HEK293 (cell line): ENCODE data around the gene TMEM183A.

ENCODE experiments used
- CTCF ChIA-PET: fragments of 350-600 bp; formaldehyde crosslinking; extraction: SDS; loops from one replicate; lab custom pipeline; 2021; ENCODE audit warnings: antibody characterized with exemption; lab: Yijun Ruan, JAX
- POLR2A ChIA-PET: fragments of 300-600 bp; formaldehyde crosslinking; extraction: SDS; loops from one replicate; lab custom pipeline; 2020; ENCODE audit warnings: antibody characterized with exemption, inconsistent platforms; lab: Yijun Ruan, JAX
- H3K27ac ChIP-seq: fragments of 200-500 bp; sonication (Bioruptor generic); 2 replicates; pipeline ENCODE4 v1.5.1; 2014; ENCODE audit warnings: low read depth, low read length, control low read depth, inconsistent platforms; ENCODE audit errors: extremely low read depth
- H3K36me3 ChIP-seq, 2 experiments: fragments of 200-500 bp in 1 of 2; sonication (Bioruptor generic) in 1 of 2; 1 replicate in 1 of 2; 2 replicates in 1 of 2; pipeline ENCODE4 v1.5.1; 2014 to 2017; ENCODE audit warnings: inconsistent platforms in 2 of 2, low read length in 2 of 2; ENCODE audit not compliant: control insufficient read depth in 2 of 2, insufficient read depth in 1 of 2
- H3K4me1 ChIP-seq: fragments of 200-500 bp; sonication (Bioruptor generic); 2 replicates; pipeline ENCODE4 v1.5.1; 2014; ENCODE audit warnings: mild to moderate bottlenecking, low read length, inconsistent platforms; ENCODE audit not compliant: control insufficient read depth, insufficient read depth
- H3K4me3 ChIP-seq: 2 replicates; pipeline ENCODE4 v1.5.1; 2011; ENCODE audit warnings: low read depth, mild to moderate bottlenecking, control low read depth, low read length, moderate library complexity
- H3K9me3 ChIP-seq: fragments of 200-500 bp; sonication (Bioruptor generic); 2 replicates; pipeline ENCODE4 v1.5.1; 2014; ENCODE audit warnings: low read depth, low read length, inconsistent platforms; ENCODE audit not compliant: control insufficient read depth, insufficient read depth
- CTCF ChIP-seq: fragments of 450-650 bp; formaldehyde crosslinking; IDR thresholded peaks from 2 replicates; pipeline ENCODE4 v1.5.1; 2016; ENCODE audit warnings: missing biosample characterization, missing genetic modification characterization
- GLIS1 ChIP-seq: fragments of 450-650 bp; formaldehyde crosslinking; IDR thresholded peaks from 2 replicates; pipeline ENCODE4 v1.5.1; 2016; ENCODE audit warnings: missing biosample characterization, missing genetic modification characterization
- HOXA7 ChIP-seq: sonication (generic); formaldehyde crosslinking; IDR thresholded peaks from 2 replicates; pipeline ENCODE4 v1.8.1; 2022; ENCODE audit warnings: missing genetic modification reagents, borderline replicate concordance
- KLF7 ChIP-seq: fragments of 450-650 bp; formaldehyde crosslinking; IDR thresholded peaks from 2 replicates; pipeline ENCODE4 v1.5.1; 2016; ENCODE audit warnings: missing biosample characterization, missing genetic modification characterization, borderline replicate concordance
- MYNN ChIP-seq: fragments of 450-650 bp; formaldehyde crosslinking; IDR thresholded peaks from 2 replicates; pipeline ENCODE4 v1.5.1; 2016; ENCODE audit warnings: missing biosample characterization, missing genetic modification characterization, borderline replicate concordance
- PRDM1 ChIP-seq: fragments of 450-650 bp; formaldehyde crosslinking; IDR thresholded peaks from 2 replicates; pipeline ENCODE4; 2016; ENCODE audit warnings: missing biosample characterization, missing genetic modification characterization
- PRDM10 ChIP-seq: fragments of 450-650 bp; formaldehyde crosslinking; IDR thresholded peaks from 2 replicates; pipeline ENCODE4 v1.5.1; 2016; ENCODE audit warnings: missing biosample characterization, missing genetic modification characterization
- REST ChIP-seq: fragments of 450-650 bp; formaldehyde crosslinking; IDR thresholded peaks from 2 replicates; pipeline ENCODE4 v1.5.1; 2016; ENCODE audit warnings: missing biosample characterization, missing genetic modification characterization
- ZFP41 ChIP-seq: fragments of 450-650 bp; formaldehyde crosslinking; IDR thresholded peaks from 2 replicates; pipeline ENCODE4 v1.5.1; 2016; ENCODE audit warnings: missing biosample characterization, missing genetic modification characterization, borderline replicate concordance
- ZNF174 ChIP-seq: fragments of 450-650 bp; formaldehyde crosslinking; IDR thresholded peaks from 2 replicates; pipeline ENCODE4 v1.5.0; 2017; ENCODE audit warnings: missing biosample characterization, mild to moderate bottlenecking, missing genetic modification characterization
- ZNF280C ChIP-seq: fragments of 450-650 bp; formaldehyde crosslinking; IDR thresholded peaks from 2 replicates; pipeline ENCODE4 v1.5.1; 2016; ENCODE audit warnings: missing biosample characterization, missing genetic modification characterization
- ZNF280D ChIP-seq: fragments of 450-650 bp; formaldehyde crosslinking; IDR thresholded peaks from 2 replicates; pipeline ENCODE4 v1.5.1; 2016; ENCODE audit warnings: missing biosample characterization, missing genetic modification characterization
- ZNF302 ChIP-seq: fragments of 450-650 bp; formaldehyde crosslinking; IDR thresholded peaks from 2 replicates; pipeline ENCODE4 v1.5.1; 2016; ENCODE audit warnings: missing biosample characterization, missing genetic modification characterization, low read depth
- ZNF350 ChIP-seq: fragments of 450-650 bp; formaldehyde crosslinking; IDR thresholded peaks from 2 replicates; pipeline ENCODE4 v1.5.0; 2017; ENCODE audit warnings: missing biosample characterization, mild to moderate bottlenecking, missing genetic modification characterization
- ZNF37A ChIP-seq: fragments of 450-650 bp; IDR thresholded peaks from 2 replicates; pipeline ENCODE4 v1.5.1; 2018; ENCODE audit warnings: missing biosample characterization, missing genetic modification characterization
- ZNF449 ChIP-seq: fragments of 450-650 bp; formaldehyde crosslinking; IDR thresholded peaks from 2 replicates; pipeline ENCODE4 v1.5.1; 2017; ENCODE audit warnings: missing biosample characterization, mild to moderate bottlenecking, missing genetic modification characterization, moderate library complexity
- ZNF530 ChIP-seq: fragments of 450-650 bp; formaldehyde crosslinking; IDR thresholded peaks from 2 replicates; pipeline ENCODE4 v1.5.1; 2016; ENCODE audit warnings: low read depth, missing biosample characterization, missing genetic modification characterization
- ZNF664 ChIP-seq: fragments of 450-650 bp; formaldehyde crosslinking; IDR thresholded peaks from 2 replicates; pipeline ENCODE4 v1.5.1; 2016; ENCODE audit warnings: missing biosample characterization, missing genetic modification characterization

Gene TMEM183A

GRCh38 chr1:203049576-203050180, 42.5 kb downstream of the TMEM183A start:
- H3K4me3 ChIP-seq: no peak overlapping the region
- POLR2A ChIA-PET: no interaction called here
- no peak overlapping the region for H3K27ac ChIP-seq
- 0 out of 2 replicates have a peak, but pooled peaks cover 5% of the 10 kb centered on the region for H3K4me1 ChIP-seq
- CTCF ChIA-PET: interaction anchor here (1.9 to 12.9 kb wide), 2 partner anchors 9 to 219 kb away, joined by 6 to 169 read pairs; no protein-coding TSS in a partner anchor
- H3K36me3 ChIP-seq: no peaks in the 10 kb centered on the region
- no peaks in the 10 kb centered on the region for H3K9me3 ChIP-seq
- TF ChIP-seq ZNF449 (tag by site-specific recombination): no peak
- TF ChIP-seq ZNF280C (tag by site-specific recombination): no peak
- TF ChIP-seq ZNF37A: no peak
- no peak for TF ChIP-seq REST (tag by site-specific recombination)
- no peak for TF ChIP-seq ZNF350 (tag by site-specific recombination)
- TF ChIP-seq PRDM1: no peak
- TF ChIP-seq ZNF530 (tag by site-specific recombination): no peak

- Histone ChIP-seq H3K4me1 (0 out of 2 replicates have a peak, but pooled peaks cover 5% of the 10 kb centered on the region), H3K27ac (no peak overlapping the region), H3K9me3 (no peaks in the 10 kb centered on the region), H3K4me3 (no peak overlapping the region), H3K36me3 (no peaks in the 10 kb centered on the region)
- CTCF ChIA-PET: interaction anchor here (0.7 to 12.9 kb wide), 4 partner anchors 10 to 218 kb away, joined by 3 to 169 read pairs (median 6); no protein-coding TSS in a partner anchor
- POLR2A ChIA-PET: no interaction called here
- no peak for TF ChIP-seq KLF7 (tag by site-specific recombination)
- TF ChIP-seq GLIS1 (tag by site-specific recombination): no peak
- no peak for TF ChIP-seq ZNF280D (tag by site-specific recombination)
- no peak for TF ChIP-seq CTCF (tag by site-specific recombination)
- TF ChIP-seq ZFP41 (tag by site-specific recombination): no peak
- no peak for TF ChIP-seq HOXA7 (CRISPR knock-in tag)
- TF ChIP-seq MYNN (tag by site-specific recombination): no peak
- no peak for TF ChIP-seq ZNF302
- no peak for TF ChIP-seq ZNF664 (tag by site-specific recombination)
- TF ChIP-seq ZNF174: no peak
- no peak for TF ChIP-seq PRDM10
Measured at GRCh38 chr1:203050826-203051225, 43.7 kb downstream of the TMEM183A start.
